Upper lobe of right lung (tissue), 1 donor: Measurements from ENCODE around the gene CYLD. TPM values are rescaled to one million over a fixed set of nuclear protein-coding genes. Genes with fewer than 3 reads are reported as not detected.

ENCODE experiments used
- ATAC-seq: fragments of 200-7000 bp; cut with Tn5 transposase; one replicate; pipeline ENCODE4 v1.9.1; 2020; ENCODE audit warnings: mild to moderate bottlenecking, moderate library complexity
- DNase-seq: peaks from one replicate; pipeline ENCODE4 v3.0.0-alpha.2; 2020
- H3K27ac ChIP-seq: fragments of 200-600 bp; one replicate; pipeline ENCODE4 v1.8.0; 2022
- H3K27me3 ChIP-seq: fragments of 200-600 bp; one replicate; pipeline ENCODE4 v1.8.0; 2022; ENCODE audit warnings: mild to moderate bottlenecking
- H3K36me3 ChIP-seq: fragments of 200-600 bp; one replicate; pipeline ENCODE4 v1.8.0; 2022
- H3K4me1 ChIP-seq: fragments of 200-600 bp; one replicate; pipeline ENCODE4 v1.8.0; 2022
- H3K4me3 ChIP-seq: fragments of 200-600 bp; one replicate; pipeline ENCODE4 v1.8.0; 2022; ENCODE audit warnings: mild to moderate bottlenecking
- H3K9me3 ChIP-seq: fragments of 200-600 bp; one replicate; pipeline ENCODE4 v1.8.0; 2022
- CTCF ChIP-seq: fragments of 200-600 bp; IDR thresholded peaks from one replicate; pipeline ENCODE4 v1.8.0; 2022; ENCODE audit warnings: antibody characterized with exemption
- intact Hi-C: fragments of 100-400 bp; cut with DNase I; formaldehyde crosslinking; loops from one replicate; pipeline ENCODE4 v1.11.0; 2022
- long read RNA-seq: library from polyadenylated mRNA; unstranded; transcript quantifications from one replicate; pipeline ENCODE4 v2.0.0, GENCODE V29; 2021
- total RNA-seq: library from RNA; stranded (reverse); fragmentation: NEBNext Ultra II Directional; extraction: Animal tissue kit (Norgen Biotek cat#: 25700); gene quantifications from one replicate; pipeline ENCODE4 v1.2.1, GENCODE V29; 2021
- donor health status: DM: no; HTN: yes; CAD: no; lungs with severe emphysema.

CYLD gene
- 48.3 TPM for total RNA-seq
- long read RNA-seq, transcript CYLD-214 (18 exons, 3,513 nt) = major isoform, 19 of 81 reads
- long read RNA-seq, transcript CYLD-202 (18 exons, 3,536 nt) = minor isoform, 10 of 81 reads
- long read RNA-seq, partial matches to known transcripts = 11 of 81 reads
- long read RNA-seq, other reads (novel, unspliced or antisense) = 40 of 81 reads

GRCh38 chr16:50741781-50742575, at the start of gene CYLD:
Gene CYLD (plus strand): TSS chr16:50742086. CDS start chr16:50749699, 7,613 bp downstream.
- H3K9me3 ChIP-seq = no peaks in the 10 kb centered on the region
- peaks cover 17% of the 10 kb centered on the region for H3K4me1 ChIP-seq
- TF ChIP-seq CTCF = no peak
- DNase-seq = peak; percentile 100
- peak; percentile 98 for ATAC-seq
- H3K27me3 ChIP-seq = no peaks in the 10 kb centered on the region
- H3K4me3 ChIP-seq = peak within 1 kb of the TSS; percentile 85
- H3K27ac ChIP-seq = peak within 1 kb of the TSS; percentile 93
- peaks cover 5% of the 10 kb centered on the region for H3K36me3 ChIP-seq
- intact Hi-C loops = no loop called here

GRCh38 chr16:50692644-50692998, 49.3 kb upstream of the CYLD start:
- intact Hi-C loops = no loop called here
- DNase-seq (no peak), ATAC-seq (no peak)
- no peak overlapping the region for H3K27ac ChIP-seq
- peaks cover 27% of the 10 kb centered on the region for H3K4me1 ChIP-seq
- H3K4me3 ChIP-seq = no peak overlapping the region
- TF ChIP-seq CTCF = no peak
- H3K9me3 ChIP-seq = no peaks in the 10 kb centered on the region
- H3K36me3 ChIP-seq = no peaks in the 10 kb centered on the region
- H3K27me3 ChIP-seq = no peaks in the 10 kb centered on the region

- TF ChIP-seq CTCF = no peak
- Histone ChIP-seq H3K4me1 (peaks cover 33% of the 10 kb centered on the region), H3K36me3 (no peaks in the 10 kb centered on the region), H3K27me3 (no peaks in the 10 kb centered on the region), H3K4me3 (peak within 1 kb of the TSS; percentile 48), H3K9me3 (no peaks in the 10 kb centered on the region), H3K27ac (no peak within 1 kb of the TSS)
- DNase-seq (no peak), ATAC-seq (peak; percentile 57)
- intact Hi-C loops = no loop called here
Measured at GRCh38 chr16:50692999-50693781, 48.7 kb upstream of the CYLD start, which contains the start of gene NOD2. Gene NOD2 (plus strand): TSS chr16:50693606. CDS start chr16:50699496, 5,890 bp downstream.

- Histone ChIP-seq H3K4me1 (peaks cover 33% of the 10 kb centered on the region), H3K27ac (no peak overlapping the region), H3K9me3 (no peaks in the 10 kb centered on the region), H3K4me3 (peak overlapping the region; percentile 48), H3K36me3 (no peaks in the 10 kb centered on the region), H3K27me3 (no peaks in the 10 kb centered on the region)
- intact Hi-C loops = no loop called here
- ATAC-seq (no peak), DNase-seq (no peak)
- no peak for TF ChIP-seq CTCF
Measured at GRCh38 chr16:50694206-50694605, 47.7 kb upstream of the CYLD start.

- no peak for DNase-seq
- Histone ChIP-seq H3K4me1 (peaks cover 34% of the 10 kb centered on the region), H3K27ac (peak overlapping the region; percentile 77), H3K4me3 (no peak overlapping the region), H3K36me3 (no peaks in the 10 kb centered on the region), H3K9me3 (no peaks in the 10 kb centered on the region), H3K27me3 (no peaks in the 10 kb centered on the region)
- intact Hi-C loops = no loop called here
- peak; percentile 66 for ATAC-seq
- no peak for TF ChIP-seq CTCF
Measured at GRCh38 chr16:50695017-50696000, 46.6 kb upstream of the CYLD start.
